AG09309 (cell line): Measurements from ENCODE around the gene BST1.
A peak's percentile ranks its signal among the peaks of the same experiment; 100 is the strongest.

Experiments used
- DNase-seq: peaks from one replicate; pipeline ENCODE4 v3.0.0-alpha.2; 2010; ENCODE audit warnings: low read depth
- H3K4me3 ChIP-seq: 2 replicates; pipeline ENCODE4 v1.5.1; 2011; ENCODE audit warnings: mild to moderate bottlenecking, low read depth, low read length, moderate library complexity; ENCODE audit not compliant: control insufficient read depth
- CTCF ChIP-seq: IDR thresholded peaks from 2 replicates; pipeline ENCODE4 v1.5.1; 2011; ENCODE audit warnings: mild to moderate bottlenecking, low read depth, low read length, inconsistent platforms; ENCODE audit not compliant: insufficient read depth, control insufficient read depth; ENCODE audit errors: missing control alignments

BST1 gene

GRCh38 chr4:15692602-15693001, 10.3 kb upstream of the BST1 start:
- TF ChIP-seq CTCF, result no peak
- no peak for DNase-seq
- H3K4me3 ChIP-seq, result no peak overlapping the region

GRCh38 chr4:15694431-15694830, 8.4 kb upstream of the BST1 start:
- no peak overlapping the region for H3K4me3 ChIP-seq
- DNase-seq, result no peak
- no peak for TF ChIP-seq CTCF

GRCh38 chr4:15695240-15695699, 7.6 kb upstream of the BST1 start:
- no peak for TF ChIP-seq CTCF
- H3K4me3 ChIP-seq, result no peak overlapping the region
- DNase-seq, result peak; percentile 98

GRCh38 chr4:15695729-15696128, 7.1 kb upstream of the BST1 start:
- no peak overlapping the region for H3K4me3 ChIP-seq
- no peak for DNase-seq
- no peak for TF ChIP-seq CTCF

- no peak overlapping the region for H3K4me3 ChIP-seq
- TF ChIP-seq CTCF, result no peak
- DNase-seq, result no peak
These were observed 6.0 kb upstream of the BST1 start for GRCh38 chr4:15696866-15697265.

GRCh38 chr4:15703439-15703838, 574 bp downstream of the BST1 start:
- no peak for TF ChIP-seq CTCF
- no peak for DNase-seq
- peak overlapping the region; percentile 40 for H3K4me3 ChIP-seq

GRCh38 chr4:15704129-15704528, 1.3 kb downstream of the BST1 start:
- no peak for TF ChIP-seq CTCF
- no peak for DNase-seq
- no peak overlapping the region for H3K4me3 ChIP-seq
